PC-9 (cell line): Measurements from ENCODE around the gene MIER2.

Experiments
- CTCF ChIP-seq: fragments of 200-600 bp; sonication (generic); conservative IDR thresholded peaks from 2 replicates; pipeline ENCODE4 v1.6.1; 2017; ENCODE audit warnings: mixed run types, antibody characterized with exemption, mild to moderate bottlenecking, moderate library complexity
- EZH2 ChIP-seq: fragments of 200-600 bp; sonication (generic); IDR thresholded peaks from 2 replicates; pipeline ENCODE4 v1.8.0; 2017; ENCODE audit warnings: antibody characterized with exemption, low read depth

DNA sequence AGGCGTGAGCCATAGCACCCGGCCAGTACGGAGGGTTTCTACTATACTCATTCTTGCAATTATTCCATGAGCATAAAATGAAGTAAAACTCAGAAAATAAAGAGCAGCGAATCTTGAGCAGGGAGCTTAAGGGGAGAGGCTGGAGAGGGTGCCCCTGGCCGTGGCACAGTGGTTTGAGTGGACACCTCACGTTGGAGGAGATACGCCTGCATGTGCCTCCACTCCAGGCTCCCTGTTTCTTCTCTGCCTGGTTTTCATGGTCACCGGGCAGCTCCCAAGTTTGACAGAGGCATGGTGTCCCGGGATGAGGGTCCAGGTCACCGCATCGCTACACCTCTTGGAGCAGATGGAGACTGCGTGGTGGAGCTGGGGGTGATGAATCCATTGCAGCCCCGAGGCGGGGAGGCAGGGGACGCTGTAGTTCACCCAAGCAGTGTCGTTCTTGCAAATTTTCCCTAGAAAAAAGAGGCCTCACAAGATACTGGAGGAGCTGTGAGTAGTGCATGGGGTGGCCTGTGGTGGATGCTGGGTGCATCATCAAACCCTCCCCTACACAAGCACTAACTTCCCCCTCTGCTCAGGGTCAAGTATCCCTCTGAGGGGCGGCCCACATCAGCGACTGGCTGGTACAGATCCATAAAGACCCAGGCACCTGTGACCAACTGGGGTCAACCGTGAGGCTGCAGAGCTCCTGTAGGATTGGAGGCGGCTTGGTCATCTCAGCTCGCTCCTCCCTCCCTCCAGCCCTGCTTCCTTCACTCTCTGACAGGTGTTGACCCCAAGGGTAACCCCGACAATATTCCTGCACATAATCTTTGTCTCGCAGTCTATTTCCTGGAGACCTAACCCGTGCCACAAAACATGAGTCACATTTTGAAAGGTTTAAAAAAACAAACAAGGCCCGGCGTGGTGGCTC is 3.6 kb upstream of the MIER2 start:
- TF ChIP-seq CTCF (no peak), EZH2 (no peak)
